Activated CD8-positive, alpha-beta memory T cell treated with anti-CD3 and anti-CD28 coated beads, Interleukin-2, amount 50 U/mL, for 24 hours (primary cell): Measurements from ENCODE around the gene TMEM125.

ENCODE experiments used
- DNase-seq: peaks from one replicate; pipeline ENCODE4 v3.0.0-alpha.2; 2020; ENCODE audit errors: extremely low read depth

The TMEM125 gene

GRCh38 chr1:43293176-43293575 is 23.4 kb downstream of the TMEM125 start:
- DNase-seq = no peak

- DNase-seq = no peak
Measured at GRCh38 chr1:43293896-43294760, 24.3 kb downstream of the TMEM125 start.

GRCh38 chr1:43294761-43295160 is 25.0 kb downstream of the TMEM125 start:
- no peak for DNase-seq

- no peak for DNase-seq
Measured at GRCh38 chr1:43296207-43296606, 26.4 kb downstream of the TMEM125 start.

- no peak for DNase-seq
Measured at GRCh38 chr1:43298055-43298454, 28.3 kb downstream of the TMEM125 start.

- no peak for DNase-seq
Measured at GRCh38 chr1:43299101-43299500, 29.3 kb downstream of the TMEM125 start.

- DNase-seq = no peak
Measured at GRCh38 chr1:43300378-43301094, 30.8 kb downstream of the TMEM125 start, which contains the start of gene TIE1. TSS of gene TIE1 (plus strand) at chr1:43300982. CDS start at chr1:43301072, 90 bp downstream.

- DNase-seq = no peak
Measured at GRCh38 chr1:43302201-43302600, 32.4 kb downstream of the TMEM125 start.

GRCh38 chr1:43302721-43303470 is 33.1 kb downstream of the TMEM125 start:
- DNase-seq = no peak

GRCh38 chr1:43303471-43304313 is 33.9 kb downstream of the TMEM125 start:
- no peak for DNase-seq

- DNase-seq = no peak
Measured at GRCh38 chr1:43304314-43304681, 34.5 kb downstream of the TMEM125 start.

- no peak for DNase-seq
Measured at GRCh38 chr1:43304771-43305300, 35.1 kb downstream of the TMEM125 start.

GRCh38 chr1:43305461-43305860 is 35.7 kb downstream of the TMEM125 start:
- DNase-seq = no peak

- DNase-seq = no peak
Measured at GRCh38 chr1:43305926-43306687, 36.3 kb downstream of the TMEM125 start.

- DNase-seq = no peak
Measured at GRCh38 chr1:43306688-43307457, 37.1 kb downstream of the TMEM125 start.

- DNase-seq = no peak
Measured at GRCh38 chr1:43307458-43308158, 37.8 kb downstream of the TMEM125 start.

- DNase-seq = no peak
Measured at GRCh38 chr1:43308635-43309404, 39.0 kb downstream of the TMEM125 start.

- DNase-seq = no peak
Measured at GRCh38 chr1:43309405-43310025, 39.7 kb downstream of the TMEM125 start.
